Nephron (organoid): Measurements from ENCODE around the gene PITX1.
"Not testable (repeated sequence)": the region's sequence is repeated elsewhere in the genome, so short reads cannot be mapped to it uniquely, and the experiment has no call there.

Experiments
- H3K27ac Mint-ChIP-seq, 3 experiments: 2 replicates each; pipeline ENCODE4 v1.8.0; 2020; ENCODE audit warnings: mixed read lengths in 3 of 3, mild to moderate bottlenecking in 2 of 3, moderate library complexity in 1 of 3
- H3K27me3 Mint-ChIP-seq: 2 replicates; pipeline ENCODE4 v1.8.0; 2021; ENCODE audit warnings: low read depth, mild to moderate bottlenecking, moderate library complexity, mixed read lengths
- H3K36me3 Mint-ChIP-seq: 2 replicates; pipeline ENCODE4 v1.8.0; 2020; ENCODE audit warnings: low read depth, mixed read lengths
- H3K4me1 Mint-ChIP-seq: 2 replicates; pipeline ENCODE4 v1.8.0; 2020; ENCODE audit warnings: mixed read lengths
- H3K4me3 Mint-ChIP-seq, 3 experiments: 2 replicates each; pipeline ENCODE4 v1.8.0; 2020; ENCODE audit warnings: mild to moderate bottlenecking in 3 of 3, mixed read lengths in 3 of 3, moderate library complexity in 2 of 3
- H3K9me3 Mint-ChIP-seq: 2 replicates; pipeline ENCODE4 v1.8.0; 2020; ENCODE audit warnings: mixed read lengths
- TF ChIP-seq, protein P1 (sequence below), 3 experiments: fragments of 200-600 bp; sonication (generic); IDR thresholded peaks; one replicate each; pipeline ENCODE4 v1.5.0; 2021; ENCODE audit warnings: antibody characterized with exemption in 3 of 3; ENCODE audit not compliant: unreplicated experiment in 3 of 3

PITX1 gene

DNA sequence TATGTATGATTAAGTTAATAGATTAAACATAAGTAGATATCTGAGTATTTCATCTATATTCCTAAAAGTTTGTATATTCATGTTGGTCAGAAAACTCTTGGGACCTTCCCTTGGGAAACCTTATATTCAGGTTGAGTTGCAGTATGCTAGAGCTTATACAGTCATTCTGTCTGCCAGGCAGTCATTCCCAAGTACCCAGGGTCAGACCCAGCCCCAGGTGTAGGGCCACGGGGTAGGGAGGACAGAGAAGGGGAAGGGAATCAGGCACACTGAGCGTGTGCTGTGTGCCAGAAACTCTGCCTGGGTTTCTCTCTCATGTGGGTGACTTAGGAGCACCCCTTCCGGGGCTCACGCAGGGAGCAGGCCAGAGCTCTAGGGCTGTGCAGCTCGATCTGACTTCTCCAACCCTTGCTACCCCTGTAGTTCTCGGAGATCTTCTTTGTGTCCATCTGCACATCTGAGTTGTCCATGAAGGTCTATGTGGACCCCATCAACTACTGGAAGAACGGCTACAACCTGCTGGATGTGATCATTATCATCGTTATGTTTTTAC is 38.1 kb downstream of the PITX1 start:
- Mint-ChIP-seq H3K4me1 (no peaks in the 10 kb centered on the region), H3K27ac (no peak overlapping the region), H3K36me3 (no peaks in the 10 kb centered on the region), H3K9me3 (peaks cover 18% of the 10 kb centered on the region), H3K27me3 (peaks cover 8% of the 10 kb centered on the region), H3K4me3 (no peak overlapping the region)
- TF ChIP-seq, protein P1, sequence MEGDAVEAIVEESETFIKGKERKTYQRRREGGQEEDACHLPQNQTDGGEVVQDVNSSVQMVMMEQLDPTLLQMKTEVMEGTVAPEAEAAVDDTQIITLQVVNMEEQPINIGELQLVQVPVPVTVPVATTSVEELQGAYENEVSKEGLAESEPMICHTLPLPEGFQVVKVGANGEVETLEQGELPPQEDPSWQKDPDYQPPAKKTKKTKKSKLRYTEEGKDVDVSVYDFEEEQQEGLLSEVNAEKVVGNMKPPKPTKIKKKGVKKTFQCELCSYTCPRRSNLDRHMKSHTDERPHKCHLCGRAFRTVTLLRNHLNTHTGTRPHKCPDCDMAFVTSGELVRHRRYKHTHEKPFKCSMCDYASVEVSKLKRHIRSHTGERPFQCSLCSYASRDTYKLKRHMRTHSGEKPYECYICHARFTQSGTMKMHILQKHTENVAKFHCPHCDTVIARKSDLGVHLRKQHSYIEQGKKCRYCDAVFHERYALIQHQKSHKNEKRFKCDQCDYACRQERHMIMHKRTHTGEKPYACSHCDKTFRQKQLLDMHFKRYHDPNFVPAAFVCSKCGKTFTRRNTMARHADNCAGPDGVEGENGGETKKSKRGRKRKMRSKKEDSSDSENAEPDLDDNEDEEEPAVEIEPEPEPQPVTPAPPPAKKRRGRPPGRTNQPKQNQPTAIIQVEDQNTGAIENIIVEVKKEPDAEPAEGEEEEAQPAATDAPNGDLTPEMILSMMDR (IDR thresholded peaks at IDR 0.05; ENCODE audit: unreplicated experiment in 3 of 3), result no peak

DNA sequence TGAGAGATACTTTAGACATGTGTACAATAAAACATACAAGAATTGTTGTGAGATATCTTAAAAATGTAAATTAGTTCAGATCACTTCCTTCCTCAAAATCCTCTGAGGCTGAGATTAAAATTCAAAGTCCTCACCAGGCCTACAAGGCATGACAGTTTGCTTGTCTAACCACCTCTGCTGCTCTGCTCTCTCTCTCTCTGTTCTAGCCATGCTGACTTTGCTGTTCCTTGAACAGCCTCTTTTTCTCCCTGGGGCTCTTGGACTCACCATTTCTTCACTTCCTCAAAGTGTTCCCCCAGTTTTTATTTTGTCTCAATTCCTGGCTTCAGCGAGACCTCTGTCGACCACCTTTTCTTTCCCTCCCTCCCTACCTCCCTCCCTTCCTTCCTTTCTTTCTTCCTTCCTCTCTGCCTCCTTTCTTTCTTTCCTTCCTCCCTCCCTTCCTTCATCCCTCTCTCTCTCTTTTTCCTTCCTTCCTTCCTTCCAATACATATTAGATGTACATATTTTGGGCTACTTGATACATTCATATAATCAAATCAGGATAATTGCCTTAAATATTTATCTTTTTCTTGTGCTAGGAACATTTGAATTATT is 39.4 kb downstream of the PITX1 start:
- H3K4me3 Mint-ChIP-seq, result no peak overlapping the region
- peaks cover 19% of the 10 kb centered on the region for H3K9me3 Mint-ChIP-seq
- TF ChIP-seq, protein P1 (IDR thresholded peaks at IDR 0.05; ENCODE audit: unreplicated experiment in 3 of 3), result no peak

DNA sequence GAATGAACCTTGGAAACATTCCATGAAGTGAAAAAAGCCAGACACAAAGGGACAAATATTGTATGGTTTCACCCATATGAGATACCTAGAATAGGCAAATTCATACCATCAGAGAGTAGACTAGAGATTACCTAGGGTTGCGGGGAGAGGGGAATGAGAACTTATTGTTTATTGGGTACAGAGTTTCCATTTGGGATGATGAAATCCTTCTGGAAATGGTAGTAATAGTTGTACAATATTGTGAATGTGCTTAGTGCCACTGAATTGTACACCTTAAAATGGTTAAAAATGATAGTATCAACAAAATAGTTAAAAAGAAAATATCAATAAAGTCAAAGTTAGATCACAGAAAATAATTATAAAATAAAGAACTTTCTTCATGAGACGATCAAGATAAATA is 40.9 kb downstream of the PITX1 start:
- Mint-ChIP-seq H3K9me3 (peaks cover 14% of the 10 kb centered on the region), H3K36me3 (no peaks in the 10 kb centered on the region), H3K27ac (no peak overlapping the region), H3K27me3 (peaks cover 3% of the 10 kb centered on the region), H3K4me1 (no peaks in the 10 kb centered on the region), H3K4me3 (no peak overlapping the region)
- TF ChIP-seq, protein P1 (IDR thresholded peaks at IDR 0.05; ENCODE audit: unreplicated experiment in 3 of 3), result no peak

More for the DNA sequence above, 39.4 kb downstream of the PITX1 start:
- H3K4me1 Mint-ChIP-seq, result no peaks in the 10 kb centered on the region
- no peak overlapping the region for H3K27ac Mint-ChIP-seq
- H3K27me3 Mint-ChIP-seq, result peaks cover 8% of the 10 kb centered on the region
- no peaks in the 10 kb centered on the region for H3K36me3 Mint-ChIP-seq

DNA sequence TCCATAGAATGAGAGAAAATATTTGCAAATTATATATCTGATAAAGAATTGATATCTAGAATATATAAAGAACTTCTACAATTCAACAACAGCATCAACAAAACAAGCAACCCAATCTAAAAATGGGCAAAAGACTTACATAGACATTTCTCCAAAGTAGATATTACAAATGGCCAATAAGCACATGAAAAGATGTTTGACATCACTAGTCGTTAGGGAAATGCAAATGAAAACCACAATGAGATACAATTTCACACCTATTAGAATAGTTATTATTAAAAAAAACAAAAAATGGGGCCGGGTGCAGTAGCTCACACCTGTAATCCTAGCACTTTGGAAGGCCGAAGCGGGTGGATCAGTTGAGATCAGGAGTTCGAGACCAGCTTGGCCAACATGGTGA is 41.9 kb downstream of the PITX1 start:
- H3K4me3 Mint-ChIP-seq, result no peak overlapping the region
- peaks cover 14% of the 10 kb centered on the region for H3K9me3 Mint-ChIP-seq
- H3K27ac Mint-ChIP-seq, result no peak overlapping the region
- H3K27me3 Mint-ChIP-seq, result peaks cover under 1% of the 10 kb centered on the region
- no peaks in the 10 kb centered on the region for H3K4me1 Mint-ChIP-seq
- H3K36me3 Mint-ChIP-seq, result no peaks in the 10 kb centered on the region
- TF ChIP-seq, protein P1 (IDR thresholded peaks at IDR 0.05; ENCODE audit: unreplicated experiment in 3 of 3), result no peak

DNA sequence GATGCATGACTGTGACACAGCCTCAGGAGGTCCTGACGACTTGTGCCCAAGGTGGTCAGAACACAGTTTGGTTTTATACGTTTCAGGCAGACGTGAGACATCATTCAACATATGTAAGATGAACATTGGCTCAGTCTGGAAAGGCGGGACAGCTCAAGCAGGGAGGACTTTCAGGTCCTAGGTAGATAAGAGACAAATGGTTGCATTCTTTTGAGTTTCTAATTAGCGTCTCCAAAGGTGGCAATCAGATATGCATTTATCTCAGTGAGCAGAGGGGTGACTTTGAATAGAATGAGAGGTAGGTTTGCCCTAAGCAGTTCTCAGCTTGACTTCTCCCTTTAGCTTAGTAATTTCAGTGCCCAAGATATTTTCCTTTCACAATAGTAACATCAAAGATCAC is 43.8 kb downstream of the PITX1 start:
- not testable (repeated sequence) for H3K36me3 Mint-ChIP-seq, H3K27me3 Mint-ChIP-seq, H3K27ac Mint-ChIP-seq, H3K4me1 Mint-ChIP-seq, H3K4me3 Mint-ChIP-seq
- peaks cover 14% of the 10 kb centered on the region for H3K9me3 Mint-ChIP-seq

DNA sequence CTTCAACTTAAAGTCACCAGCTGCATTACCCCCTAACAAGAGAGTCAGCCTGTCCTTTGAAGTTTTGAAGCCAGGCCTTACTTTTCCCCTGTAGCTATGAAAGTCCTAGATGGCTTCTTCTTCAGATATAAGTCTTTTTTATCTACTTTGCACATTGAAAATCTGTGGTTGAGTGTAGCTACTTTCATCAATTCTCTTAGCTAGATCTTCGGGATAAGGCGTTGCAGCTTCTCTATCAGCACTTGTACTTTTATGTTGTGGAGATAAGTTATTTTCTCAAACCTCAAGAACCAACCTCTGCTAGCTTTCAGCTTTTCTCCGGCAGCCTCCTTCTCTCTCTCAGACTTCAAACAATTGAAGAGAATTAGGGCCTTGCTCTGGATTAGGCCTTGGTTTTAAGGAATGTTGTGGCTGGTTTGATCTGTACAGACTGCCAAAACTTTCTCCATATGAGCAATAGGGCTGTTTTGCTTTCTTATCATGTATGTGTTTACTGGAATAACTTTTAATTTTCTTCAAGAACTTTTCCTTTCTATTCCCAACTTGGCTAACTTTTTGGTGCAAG is 44.7 kb downstream of the PITX1 start:
- Mint-ChIP-seq H3K27me3 (no peaks in the 10 kb centered on the region), H3K4me3 (no peak overlapping the region), H3K9me3 (peaks cover 18% of the 10 kb centered on the region), H3K36me3 (no peaks in the 10 kb centered on the region), H3K27ac (no peak overlapping the region), H3K4me1 (no peaks in the 10 kb centered on the region)
- TF ChIP-seq, protein P1 (IDR thresholded peaks at IDR 0.05; ENCODE audit: unreplicated experiment in 3 of 3), result no peak
